GM10847 (cell line): ENCODE data around the gene PTH1R.

ENCODE experiments used
- POLR2A ChIP-seq: IDR thresholded peaks from 2 replicates; pipeline ENCODE4 v1.6.1; 2011; ENCODE audit not compliant: insufficient read length; ENCODE audit errors: extremely low read depth

PTH1R gene

GRCh38 chr3:46905661-46906451 is 28.3 kb downstream of the PTH1R start:
- TF ChIP-seq POLR2A = no peak

- no peak for TF ChIP-seq POLR2A
Observed at GRCh38 chr3:46906471-46907058, 29.0 kb downstream of the PTH1R start.

- no peak for TF ChIP-seq POLR2A
Observed at GRCh38 chr3:46907271-46907670, 29.8 kb downstream of the PTH1R start.

GRCh38 chr3:46907960-46908293 is 30.4 kb downstream of the PTH1R start:
- no peak for TF ChIP-seq POLR2A

GRCh38 chr3:46908294-46908985 is 30.9 kb downstream of the PTH1R start:
- no peak for TF ChIP-seq POLR2A

GRCh38 chr3:46908986-46909534 is 31.5 kb downstream of the PTH1R start:
- no peak for TF ChIP-seq POLR2A

DNA sequence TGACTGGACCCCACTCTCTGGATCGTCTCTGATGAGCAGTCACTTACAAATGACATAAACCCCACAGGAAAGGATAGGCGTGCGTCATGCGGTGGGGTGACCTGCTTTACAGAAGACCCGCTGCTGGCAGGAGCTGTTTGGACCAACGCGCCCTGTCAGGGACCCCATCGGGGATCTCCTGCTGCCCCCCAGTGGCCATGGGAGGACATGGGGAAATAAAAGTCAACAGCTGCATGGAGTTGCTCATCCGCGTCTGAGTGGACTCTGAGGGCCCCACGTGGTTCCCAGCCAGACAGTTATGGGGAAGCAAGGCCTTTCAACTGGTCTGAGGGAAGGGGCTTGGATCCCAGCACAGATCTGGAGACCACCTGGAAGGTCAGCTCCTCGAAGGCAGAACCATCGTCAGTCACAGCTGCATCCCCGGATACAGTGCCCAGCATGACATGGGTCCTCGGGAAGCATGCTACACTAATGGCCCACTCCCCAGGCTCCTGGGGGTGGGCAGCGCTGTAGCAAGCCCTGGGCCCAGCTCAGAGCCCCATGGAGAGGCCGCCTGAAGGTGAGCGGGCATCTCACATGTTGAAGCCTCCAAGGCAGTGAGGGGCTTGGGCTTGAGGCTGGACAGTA is 32.1 kb downstream of the PTH1R start:
- TF ChIP-seq POLR2A = no peak

DNA sequence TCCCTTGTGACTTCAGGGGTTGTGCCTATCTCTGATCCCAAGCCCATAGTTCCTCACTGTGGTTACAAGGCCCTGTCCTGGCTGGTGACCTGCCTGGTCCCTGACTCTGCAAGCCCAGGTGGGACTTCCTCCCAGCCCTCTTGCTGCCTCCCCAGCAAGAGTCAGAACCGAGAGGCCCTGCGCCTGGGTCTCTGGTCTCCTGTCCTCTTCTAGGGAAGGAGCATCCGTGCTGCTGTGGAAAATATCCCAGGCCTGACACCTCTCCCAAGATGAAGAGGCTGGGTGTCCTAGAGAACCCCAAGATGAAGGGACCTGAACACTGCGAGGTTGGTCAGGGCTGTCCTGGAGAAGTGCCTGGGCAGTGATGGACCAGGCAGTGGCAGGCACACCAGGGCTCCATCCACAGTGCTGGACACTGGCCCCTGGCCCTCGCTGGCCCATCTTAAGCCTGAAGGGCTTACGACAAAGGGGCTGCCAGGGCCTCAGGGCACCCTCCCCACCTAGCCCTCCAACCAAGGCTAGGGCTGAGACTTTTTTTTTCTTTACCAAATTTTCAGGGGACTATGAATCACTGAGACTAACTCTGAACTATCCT is 32.7 kb downstream of the PTH1R start:
- TF ChIP-seq POLR2A = no peak

DNA sequence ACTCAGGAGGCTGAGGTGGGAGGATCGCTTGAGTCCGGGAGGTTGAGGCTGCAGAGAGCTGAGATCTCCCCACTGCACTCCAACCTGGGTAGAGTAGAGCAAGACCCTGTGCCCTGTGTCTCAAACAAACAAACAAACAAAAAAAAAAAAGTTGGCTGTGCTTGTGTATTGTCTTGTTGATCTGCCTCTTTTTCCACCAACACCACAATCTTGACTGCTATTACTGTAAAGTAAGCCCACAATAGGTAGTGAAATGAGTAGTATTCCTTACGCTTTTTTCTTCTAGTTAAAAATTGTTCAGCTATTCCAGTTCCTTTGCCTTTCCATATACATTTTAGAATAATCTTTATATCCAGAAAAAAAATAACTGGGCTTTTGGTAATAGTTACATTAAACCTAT is 35.5 kb downstream of the PTH1R start:
- TF ChIP-seq POLR2A = no peak

- TF ChIP-seq POLR2A = no peak
Observed at GRCh38 chr3:46913644-46914043, 36.1 kb downstream of the PTH1R start.

DNA sequence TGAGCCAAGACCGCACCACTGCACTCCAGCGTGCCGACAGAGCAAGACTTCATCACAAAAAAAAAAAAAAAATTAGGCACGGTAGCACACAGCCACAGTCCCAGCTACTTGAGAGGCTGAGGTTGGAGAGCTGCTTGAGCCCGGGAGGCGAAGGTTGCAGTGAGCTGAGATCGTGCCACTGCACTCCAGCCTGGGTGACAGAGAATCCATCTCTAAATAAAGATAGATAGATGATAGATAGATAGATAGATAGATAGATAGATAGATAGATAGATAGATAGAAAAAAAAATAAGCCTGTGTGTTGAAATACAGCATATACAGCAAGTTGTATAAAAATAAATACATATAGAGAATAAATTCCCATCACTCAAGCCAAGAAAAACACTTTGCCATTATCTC is 37.3 kb downstream of the PTH1R start:
- TF ChIP-seq POLR2A = no peak

GRCh38 chr3:46915297-46915822 is 37.8 kb downstream of the PTH1R start:
- TF ChIP-seq POLR2A = no peak

DNA sequence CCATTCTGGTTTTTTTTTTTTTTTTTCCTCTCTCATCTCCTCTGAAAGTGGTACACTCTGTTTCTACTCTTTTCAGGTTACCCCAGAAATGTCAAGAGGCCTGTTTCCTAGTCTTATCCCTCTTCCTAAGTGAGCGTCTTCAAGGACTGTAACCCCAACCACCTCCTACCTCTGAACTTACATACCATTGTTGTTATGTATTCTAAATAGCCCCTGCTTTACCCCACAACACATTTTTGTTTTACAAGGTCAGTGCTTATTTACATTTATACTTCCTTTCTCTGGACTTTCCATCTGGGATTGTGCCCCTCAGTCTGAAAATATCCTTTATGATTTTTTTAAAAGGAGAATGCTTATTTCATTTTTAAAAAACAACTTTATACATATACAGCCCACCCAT is 38.8 kb downstream of the PTH1R start:
- no peak for TF ChIP-seq POLR2A

- TF ChIP-seq POLR2A = no peak
Observed at GRCh38 chr3:46916799-46917198, 39.3 kb downstream of the PTH1R start.

GRCh38 chr3:46917257-46917656 is 39.7 kb downstream of the PTH1R start:
- TF ChIP-seq POLR2A = no peak
